ENCODE data around the gene DIO2.

The DIO2 gene

DNA sequence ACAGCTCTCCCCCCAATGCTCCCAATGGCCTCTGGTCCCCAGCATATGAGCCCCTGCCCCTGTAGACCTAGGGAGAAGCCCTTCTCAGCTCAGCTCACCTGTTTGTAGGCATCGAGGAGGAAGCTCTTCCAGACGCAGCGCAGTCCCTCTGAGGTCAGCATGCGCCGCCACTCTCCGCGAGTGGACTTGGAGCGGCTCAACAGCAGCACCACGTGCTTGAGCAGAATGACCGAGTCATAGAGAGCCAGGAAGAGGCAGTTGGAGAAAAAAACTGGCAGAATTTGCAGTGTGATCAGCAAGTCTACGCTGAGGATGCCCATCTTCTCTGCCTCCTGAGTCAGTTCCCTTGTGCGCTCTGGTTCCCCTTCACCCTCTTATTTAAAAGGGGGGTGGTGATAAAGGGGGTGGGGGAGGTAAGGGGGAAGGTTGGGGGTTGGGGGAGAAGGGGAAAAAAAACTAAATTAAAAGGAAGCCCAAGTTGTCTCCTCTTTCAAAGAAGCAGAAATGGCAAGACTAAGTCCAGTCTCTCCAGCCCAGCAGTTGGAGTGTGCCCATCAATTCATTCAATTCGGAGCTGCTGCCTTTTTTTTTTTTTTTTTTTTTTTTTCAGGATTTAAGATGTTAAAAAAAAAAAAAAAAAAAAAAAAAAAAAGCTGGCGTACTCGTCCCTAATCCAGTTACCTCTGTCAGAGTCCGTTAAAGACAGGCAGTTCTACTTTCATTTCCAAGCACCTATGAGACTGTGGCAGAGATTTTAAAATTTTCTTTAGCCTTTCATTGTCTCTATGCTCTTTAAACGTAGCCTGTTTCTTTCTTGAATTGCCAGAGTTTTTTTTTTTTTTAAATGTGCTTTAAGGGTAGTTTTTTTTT, at the start of gene DIO2:
Gene DIO2 (minus strand): TSS at position 352 of the 870 bp plus-strand sequence. CDS start 32 bp downstream, at position 320.
- TF ChIP-seq, protein P1, sequence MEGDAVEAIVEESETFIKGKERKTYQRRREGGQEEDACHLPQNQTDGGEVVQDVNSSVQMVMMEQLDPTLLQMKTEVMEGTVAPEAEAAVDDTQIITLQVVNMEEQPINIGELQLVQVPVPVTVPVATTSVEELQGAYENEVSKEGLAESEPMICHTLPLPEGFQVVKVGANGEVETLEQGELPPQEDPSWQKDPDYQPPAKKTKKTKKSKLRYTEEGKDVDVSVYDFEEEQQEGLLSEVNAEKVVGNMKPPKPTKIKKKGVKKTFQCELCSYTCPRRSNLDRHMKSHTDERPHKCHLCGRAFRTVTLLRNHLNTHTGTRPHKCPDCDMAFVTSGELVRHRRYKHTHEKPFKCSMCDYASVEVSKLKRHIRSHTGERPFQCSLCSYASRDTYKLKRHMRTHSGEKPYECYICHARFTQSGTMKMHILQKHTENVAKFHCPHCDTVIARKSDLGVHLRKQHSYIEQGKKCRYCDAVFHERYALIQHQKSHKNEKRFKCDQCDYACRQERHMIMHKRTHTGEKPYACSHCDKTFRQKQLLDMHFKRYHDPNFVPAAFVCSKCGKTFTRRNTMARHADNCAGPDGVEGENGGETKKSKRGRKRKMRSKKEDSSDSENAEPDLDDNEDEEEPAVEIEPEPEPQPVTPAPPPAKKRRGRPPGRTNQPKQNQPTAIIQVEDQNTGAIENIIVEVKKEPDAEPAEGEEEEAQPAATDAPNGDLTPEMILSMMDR (IDR thresholded peaks at IDR 0.05; ENCODE audit: borderline replicate concordance, insufficient read depth, low read depth, low read length): no peak
- no peak within 1 kb of the TSS for H3K4me3 ChIP-seq (ENCODE audit: low read depth, low read length)

DNA sequence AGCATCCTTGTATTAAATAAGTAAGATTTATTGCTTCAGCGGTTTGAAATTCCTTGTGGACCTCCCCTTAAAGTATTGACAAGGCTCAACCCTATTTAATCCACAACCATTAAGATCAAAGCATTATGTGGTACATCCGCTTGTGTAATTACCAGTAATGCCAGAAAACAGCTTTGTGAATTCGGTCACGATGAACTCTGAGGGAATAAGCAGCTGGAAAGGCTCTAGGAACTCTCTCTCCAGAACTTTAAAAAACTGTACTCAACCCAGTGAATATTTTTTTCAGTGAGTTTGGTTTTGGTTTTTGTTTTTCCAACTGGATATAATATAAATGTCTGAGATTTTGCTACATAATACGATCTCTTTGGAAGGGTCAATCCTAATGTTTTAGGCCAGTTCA, 49.3 kb upstream of the DIO2 start:
- no peak overlapping the region for H3K4me3 ChIP-seq (ENCODE audit: low read depth, low read length)
- TF ChIP-seq, protein P1 (IDR thresholded peaks at IDR 0.05; ENCODE audit: borderline replicate concordance, insufficient read depth, low read depth, low read length): no peak

DNA sequence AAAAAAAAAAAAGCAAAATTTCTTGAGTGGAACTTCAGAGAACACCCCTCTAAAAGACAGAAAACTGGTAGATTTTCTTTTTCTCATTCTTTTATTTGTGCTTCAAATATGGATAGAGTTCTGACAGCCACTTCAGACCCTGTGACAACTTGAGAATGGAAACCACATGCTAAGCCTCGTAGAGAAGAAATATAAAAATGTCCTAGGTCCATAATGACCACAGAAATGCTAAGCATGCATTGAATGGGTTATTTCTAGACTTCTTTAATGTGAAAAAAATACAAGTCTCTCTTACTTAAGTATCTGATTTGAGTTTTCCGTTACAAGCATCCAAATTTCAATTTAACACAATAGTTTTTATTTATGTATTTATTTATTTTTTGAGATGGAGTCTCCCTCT, 28.3 kb upstream of the DIO2 start:
- TF ChIP-seq, protein P1 (IDR thresholded peaks at IDR 0.05; ENCODE audit: borderline replicate concordance, insufficient read depth, low read depth, low read length): no peak
- H3K4me3 ChIP-seq (ENCODE audit: low read depth, low read length): no peak overlapping the region

DNA sequence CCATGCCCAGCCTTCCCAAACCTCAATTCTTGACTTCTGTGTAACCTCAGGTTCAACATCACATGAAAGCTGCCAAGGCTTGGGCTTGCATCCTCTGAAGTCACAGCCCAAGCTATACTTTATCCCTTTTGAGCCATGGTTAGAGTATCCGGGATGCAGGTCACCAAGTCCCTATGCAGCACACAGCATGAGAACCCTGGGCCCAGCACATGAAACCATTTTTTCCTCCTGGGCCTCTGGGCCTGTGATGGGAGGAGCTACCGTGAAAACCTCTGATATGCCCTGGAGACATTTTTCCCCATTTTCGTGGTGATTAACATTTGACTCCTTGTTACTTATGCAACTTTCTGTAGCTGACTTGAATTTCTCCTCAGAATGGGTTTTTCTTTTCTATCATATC, 25.8 kb upstream of the DIO2 start:
- no peak overlapping the region for H3K4me3 ChIP-seq (ENCODE audit: low read depth, low read length)
- TF ChIP-seq, protein P1 (IDR thresholded peaks at IDR 0.05; ENCODE audit: borderline replicate concordance, insufficient read depth, low read depth, low read length): no peak

DNA sequence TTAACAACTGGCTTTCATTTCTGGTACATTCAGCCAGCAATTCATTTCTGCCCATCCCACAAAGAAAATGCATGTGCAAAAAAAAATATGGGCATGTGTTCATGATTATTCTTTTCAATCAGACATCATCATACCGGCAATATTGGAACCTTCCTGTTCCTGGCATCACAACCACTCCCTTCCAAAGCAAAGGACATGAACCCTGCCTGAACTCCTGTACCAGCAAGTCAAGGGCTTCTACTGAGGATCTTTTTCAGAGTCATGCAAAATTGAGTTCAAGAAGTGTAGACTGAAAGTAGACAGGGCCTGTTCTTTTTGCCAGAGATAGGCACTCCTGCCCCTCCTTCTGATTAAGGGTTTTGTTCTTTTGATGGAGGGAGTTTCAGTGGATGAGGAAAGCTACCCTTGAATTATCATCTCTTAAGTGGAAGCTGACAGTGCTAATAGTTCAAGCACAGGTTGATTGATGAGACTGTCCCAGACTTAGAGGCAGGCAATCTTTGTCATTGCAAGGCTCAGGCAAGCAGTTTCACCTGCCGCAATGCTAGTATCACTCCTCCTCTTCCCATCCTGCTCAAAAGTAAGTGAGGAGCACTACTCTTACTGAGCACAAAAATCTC, 22.3 kb upstream of the DIO2 start:
- TF ChIP-seq, protein P1 (IDR thresholded peaks at IDR 0.05; ENCODE audit: borderline replicate concordance, insufficient read depth, low read depth, low read length): no peak
- H3K4me3 ChIP-seq (ENCODE audit: low read depth, low read length): no peak overlapping the region

DNA sequence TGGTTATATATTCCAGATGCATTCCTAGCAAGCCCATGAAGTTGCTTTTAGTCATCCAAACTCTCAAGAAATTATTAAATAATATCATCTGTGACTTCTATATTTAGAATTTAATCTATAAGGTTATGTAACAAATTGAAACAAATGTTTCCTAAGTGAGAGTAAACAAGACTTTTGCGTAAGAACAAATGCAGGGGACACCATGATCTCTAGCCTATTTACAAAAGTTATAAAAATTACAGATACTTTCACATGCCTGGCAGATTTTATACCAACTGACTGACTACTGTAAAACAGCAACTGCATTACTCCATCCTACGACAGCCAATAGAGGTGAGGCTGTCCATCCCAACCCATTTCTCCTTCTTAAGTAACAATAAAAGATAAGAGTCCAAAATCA, 20.4 kb upstream of the DIO2 start:
- no peak overlapping the region for H3K4me3 ChIP-seq (ENCODE audit: low read depth, low read length)
- TF ChIP-seq, protein P1 (IDR thresholded peaks at IDR 0.05; ENCODE audit: borderline replicate concordance, insufficient read depth, low read depth, low read length): no peak
